ENCODE data around the gene BBC3.
"Not testable (repeated sequence)": the region's sequence is repeated elsewhere in the genome, so short reads cannot be mapped to it uniquely, and the experiment has no call there.

The BBC3 gene

GRCh38 chr19:47258434-47258833, 27.4 kb upstream of the BBC3 start:
- no peak for DNase-seq (ENCODE audit: low read depth, low spot score)

- no peak for DNase-seq (ENCODE audit: low read depth, low spot score)
These were observed 26.6 kb upstream of the BBC3 start for GRCh38 chr19:47257411-47258169.

- DNase-seq (ENCODE audit: low read depth, low spot score): peak; percentile 97
These were observed 25.9 kb upstream of the BBC3 start for GRCh38 chr19:47256693-47257410.

GRCh38 chr19:47255879-47256692, 25.1 kb upstream of the BBC3 start, which contains the start of gene CCDC9:
Gene CCDC9 (plus strand): TSS chr19:47256525. CDS start chr19:47258401, 1,876 bp downstream.
- peak; percentile 89 for DNase-seq (ENCODE audit: low read depth, low spot score)

- DNase-seq (ENCODE audit: low read depth, low spot score): no peak
These were observed 23.0 kb upstream of the BBC3 start for GRCh38 chr19:47253970-47254369.

GRCh38 chr19:47253467-47253881, 22.5 kb upstream of the BBC3 start:
- no peak for DNase-seq (ENCODE audit: low read depth, low spot score)

- not testable (repeated sequence) for DNase-seq (ENCODE audit: low read depth, low spot score)
These were observed 22.0 kb upstream of the BBC3 start for GRCh38 chr19:47253016-47253415.

GRCh38 chr19:47247308-47247990, 16.4 kb upstream of the BBC3 start:
- no peak for DNase-seq (ENCODE audit: low read depth, low spot score)

GRCh38 chr19:47243776-47244547, 13.0 kb upstream of the BBC3 start:
- peak; percentile 87 for DNase-seq (ENCODE audit: low read depth, low spot score)

- no peak for DNase-seq (ENCODE audit: low read depth, low spot score)
These were observed 12.4 kb upstream of the BBC3 start for GRCh38 chr19:47243364-47243775.

- DNase-seq (ENCODE audit: low read depth, low spot score): no peak
These were observed 11.0 kb upstream of the BBC3 start for GRCh38 chr19:47241919-47242577.

- DNase-seq (ENCODE audit: low read depth, low spot score): no peak
These were observed 10.3 kb upstream of the BBC3 start for GRCh38 chr19:47240996-47241918.

GRCh38 chr19:47240556-47240955, 9.6 kb upstream of the BBC3 start:
- DNase-seq (ENCODE audit: low read depth, low spot score): no peak

GRCh38 chr19:47239610-47240296, 8.8 kb upstream of the BBC3 start:
- DNase-seq (ENCODE audit: low read depth, low spot score): no peak

- no peak for DNase-seq (ENCODE audit: low read depth, low spot score)
These were observed 8.2 kb upstream of the BBC3 start for GRCh38 chr19:47239152-47239551.

- DNase-seq (ENCODE audit: low read depth, low spot score): no peak
These were observed 5.2 kb upstream of the BBC3 start for GRCh38 chr19:47236072-47236675.

- DNase-seq (ENCODE audit: low read depth, low spot score): no peak
These were observed 1.6 kb upstream of the BBC3 start for GRCh38 chr19:47232422-47233211.

All from smooth muscle cell of the brain vasculature (primary cell).